Endometrial microvascular endothelial cells (primary cell): Measurements from ENCODE around the gene CCDC159. TPM values are rescaled to one million over a fixed set of nuclear protein-coding genes. Genes with fewer than 3 reads are reported as not detected.
"Not testable (repeated sequence)": the region's sequence is repeated elsewhere in the genome, so short reads cannot be mapped to it uniquely, and the experiment has no call there.

Experiments used
- in situ Hi-C: cut with HindIII; loops from 2 replicates; pipeline ENCODE4 v1.10.0; 2017; ENCODE audit warnings: low sequenced_read_pairs, low pct_unique_long_range_greater_than_20kb; ENCODE audit errors: inconsistent ontology term
- total RNA-seq: library from RNA; depleted of rRNA; stranded (reverse); fragments of >200 nt; gene quantifications from one replicate; pipeline ENCODE4 v1.2.3, GENCODE V29; 2015; ENCODE audit errors: inconsistent ontology term

Gene CCDC159
- total RNA-seq, 1 donor from 2014 or later = 34.7 TPM

DNA sequence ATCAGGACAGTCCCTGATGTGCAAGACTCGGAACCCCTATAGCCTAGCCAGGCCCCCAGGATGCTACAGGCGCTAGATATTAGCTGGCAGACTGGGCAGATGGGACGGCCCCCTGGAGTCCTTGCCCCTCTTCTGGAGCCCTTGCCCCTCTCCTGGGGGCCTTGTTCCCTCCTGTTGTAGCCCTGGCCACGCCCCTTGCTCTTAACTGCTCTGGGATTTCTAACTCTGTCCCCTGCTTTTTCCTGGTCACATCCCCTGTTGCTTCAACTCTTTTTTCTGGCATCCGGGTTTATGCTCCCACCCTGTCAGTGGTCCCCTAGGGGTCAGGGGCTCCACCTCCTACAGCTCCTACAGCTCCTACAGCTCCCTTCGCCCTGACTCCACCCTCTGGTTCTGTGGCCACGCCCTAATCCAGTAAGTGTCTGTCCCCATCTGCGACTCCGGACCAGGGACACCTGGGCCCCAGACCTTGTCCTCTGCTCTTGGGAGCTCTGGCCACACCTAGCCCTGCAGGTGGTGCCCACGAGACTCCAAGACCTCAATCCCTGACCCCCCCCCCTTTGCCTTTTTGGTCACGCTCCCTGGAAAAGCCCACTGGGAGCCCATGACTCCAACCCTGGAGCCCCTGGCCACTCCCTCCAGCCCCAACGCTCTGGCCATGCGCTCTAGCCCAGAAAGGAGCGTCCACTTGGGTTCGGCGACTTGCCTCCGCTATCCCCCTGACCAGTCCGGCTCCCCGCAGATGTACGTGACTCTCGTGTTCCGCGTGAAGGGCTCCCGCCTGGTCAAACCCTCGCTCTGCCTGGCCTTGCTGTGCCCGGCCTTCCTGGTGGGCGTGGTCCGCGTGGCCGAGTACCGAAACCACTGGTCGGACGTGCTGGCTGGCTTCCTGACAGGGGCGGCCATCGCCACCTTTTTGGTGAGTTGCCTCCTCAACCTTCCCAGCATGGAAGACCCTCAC lies 15.7 kb downstream of the CCDC159 start:
- in situ Hi-C loops = no loop called here

DNA sequence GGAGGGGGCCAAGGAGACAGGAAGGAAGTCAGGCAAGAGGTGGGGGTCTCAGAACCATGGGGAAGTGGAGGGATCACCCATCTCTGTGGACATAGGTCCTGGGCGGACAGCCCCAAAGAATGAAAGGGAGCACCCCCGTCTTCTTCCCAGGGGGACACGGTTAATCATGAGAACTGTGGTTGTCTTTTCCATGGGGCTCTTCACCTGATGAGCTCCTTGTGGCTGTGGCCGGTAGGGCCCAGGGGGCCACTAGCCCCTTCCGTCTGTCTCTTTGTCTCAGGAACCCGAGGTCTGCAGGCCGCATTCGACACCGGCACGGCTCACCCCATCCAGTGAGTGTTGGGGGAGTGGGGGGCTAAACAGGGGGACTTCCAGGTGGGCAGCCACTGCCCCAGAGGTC lies 17.6 kb downstream of the CCDC159 start:
- in situ Hi-C loops = no loop called here

DNA sequence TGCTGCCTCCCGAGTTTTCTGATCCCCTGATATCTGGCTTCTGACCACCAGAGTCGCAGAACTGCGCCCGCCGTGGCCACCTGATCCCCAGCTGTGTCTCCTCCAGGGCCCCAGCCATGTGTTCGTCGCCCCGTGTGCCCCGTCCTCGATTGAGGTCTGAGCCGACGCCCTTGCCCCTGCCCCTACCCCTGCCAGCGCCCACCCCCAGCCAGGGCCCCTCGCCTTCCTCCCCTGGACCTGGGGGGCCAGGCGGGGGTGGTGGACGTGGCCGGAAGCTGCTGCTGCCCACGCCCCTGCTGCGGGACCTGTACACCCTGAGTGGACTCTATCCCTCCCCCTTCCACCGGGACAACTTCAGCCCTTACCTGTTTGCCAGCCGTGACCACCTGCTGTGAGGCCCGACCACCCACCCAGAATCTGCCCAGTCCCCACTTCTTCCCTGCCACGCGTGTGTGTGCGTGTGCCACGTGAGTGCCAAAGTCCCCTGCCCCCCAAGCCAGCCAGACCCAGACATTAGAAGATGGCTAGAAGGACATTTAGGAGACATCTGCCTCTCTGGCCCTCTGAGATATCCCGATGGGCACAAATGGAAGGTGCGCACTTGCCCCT lies 18.1 kb downstream of the CCDC159 start:
- in situ Hi-C loops = no loop called here

DNA sequence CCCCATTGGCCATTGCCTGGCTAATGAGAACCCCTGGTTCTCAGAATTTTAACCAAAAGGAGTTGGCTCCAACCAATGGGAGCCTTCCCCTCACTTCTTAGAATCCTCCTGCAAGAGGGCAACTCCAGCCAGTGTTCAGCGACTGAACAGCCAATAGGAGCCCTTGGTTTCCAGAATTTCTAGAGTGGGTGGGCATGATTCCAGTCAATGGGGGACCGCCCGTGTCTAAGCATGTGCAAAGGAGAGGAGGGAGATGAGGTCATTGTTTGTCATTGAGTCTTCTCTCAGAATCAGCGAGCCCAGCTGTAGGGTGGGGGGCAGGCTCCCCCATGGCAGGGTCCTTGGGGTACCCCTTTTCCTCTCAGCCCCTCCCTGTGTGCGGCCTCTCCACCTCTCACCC lies 18.6 kb downstream of the CCDC159 start:
- in situ Hi-C loops = no loop called here

DNA sequence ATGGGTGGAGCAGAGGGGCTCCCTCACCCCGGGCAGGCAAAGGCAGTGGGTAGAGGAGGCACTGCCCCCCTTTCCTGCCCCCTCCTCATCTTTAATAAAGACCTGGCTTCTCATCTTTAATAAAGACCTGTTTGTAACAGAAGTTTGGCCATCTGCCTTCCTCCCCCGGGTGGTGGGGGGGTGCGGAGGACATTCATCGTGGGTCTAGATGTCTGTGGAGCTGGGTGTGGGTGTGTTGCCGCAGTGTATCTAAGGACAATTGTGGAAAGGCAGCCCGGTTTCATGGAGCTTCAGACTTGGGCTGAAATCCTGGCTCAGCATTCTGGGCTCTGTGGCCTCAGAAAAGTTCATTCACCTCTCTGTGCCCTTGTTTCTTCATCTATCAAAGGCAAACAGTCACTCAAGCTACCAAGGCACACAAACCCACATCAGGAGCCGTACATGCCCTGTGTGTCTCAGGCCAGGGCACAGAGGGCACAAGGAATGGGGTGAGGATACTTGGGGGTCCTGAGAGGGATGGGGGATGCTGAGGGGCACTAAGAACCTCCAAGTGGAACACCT lies 19.3 kb downstream of the CCDC159 start:
- in situ Hi-C loops = no loop called here

DNA sequence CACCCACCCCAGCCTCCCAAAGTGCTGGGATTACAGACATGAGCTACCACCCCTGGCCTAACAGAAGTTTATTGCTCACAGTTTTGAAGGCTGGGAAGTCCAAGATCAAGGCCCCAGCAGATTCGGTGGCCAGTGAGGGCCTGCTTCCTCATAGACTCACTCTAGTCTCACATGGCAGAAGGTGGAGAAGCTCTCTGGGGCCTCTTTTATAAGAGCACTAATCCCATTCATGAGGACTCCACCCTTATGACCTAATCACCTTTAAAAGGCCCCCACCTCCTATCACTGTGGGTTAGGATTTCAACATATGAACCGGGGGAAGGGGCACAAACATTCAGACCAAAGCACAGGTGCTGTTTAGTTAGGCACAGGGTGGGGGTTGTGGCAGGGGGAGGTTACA lies 21.2 kb downstream of the CCDC159 start:
- in situ Hi-C loops = no loop called here

DNA sequence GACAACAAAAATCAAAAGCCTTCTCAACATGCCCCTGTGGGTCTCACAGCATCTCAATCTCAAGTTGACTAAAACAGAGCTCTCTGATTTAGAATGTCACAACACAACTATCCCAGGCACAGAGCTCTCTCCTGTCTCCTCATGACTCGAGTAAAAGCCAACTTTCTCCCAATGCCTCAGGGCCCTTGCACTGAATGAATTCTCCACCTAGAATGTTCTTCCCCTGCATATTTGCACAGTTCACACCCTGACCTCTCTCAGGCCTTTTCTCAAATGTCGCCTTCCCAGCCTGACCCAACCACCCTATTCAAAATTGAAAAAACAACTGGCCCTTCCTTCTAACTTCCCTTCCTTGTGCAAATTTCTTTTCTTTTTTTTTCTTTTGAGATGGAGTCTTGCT lies 24.4 kb downstream of the CCDC159 start:
- in situ Hi-C loops = no loop called here

DNA sequence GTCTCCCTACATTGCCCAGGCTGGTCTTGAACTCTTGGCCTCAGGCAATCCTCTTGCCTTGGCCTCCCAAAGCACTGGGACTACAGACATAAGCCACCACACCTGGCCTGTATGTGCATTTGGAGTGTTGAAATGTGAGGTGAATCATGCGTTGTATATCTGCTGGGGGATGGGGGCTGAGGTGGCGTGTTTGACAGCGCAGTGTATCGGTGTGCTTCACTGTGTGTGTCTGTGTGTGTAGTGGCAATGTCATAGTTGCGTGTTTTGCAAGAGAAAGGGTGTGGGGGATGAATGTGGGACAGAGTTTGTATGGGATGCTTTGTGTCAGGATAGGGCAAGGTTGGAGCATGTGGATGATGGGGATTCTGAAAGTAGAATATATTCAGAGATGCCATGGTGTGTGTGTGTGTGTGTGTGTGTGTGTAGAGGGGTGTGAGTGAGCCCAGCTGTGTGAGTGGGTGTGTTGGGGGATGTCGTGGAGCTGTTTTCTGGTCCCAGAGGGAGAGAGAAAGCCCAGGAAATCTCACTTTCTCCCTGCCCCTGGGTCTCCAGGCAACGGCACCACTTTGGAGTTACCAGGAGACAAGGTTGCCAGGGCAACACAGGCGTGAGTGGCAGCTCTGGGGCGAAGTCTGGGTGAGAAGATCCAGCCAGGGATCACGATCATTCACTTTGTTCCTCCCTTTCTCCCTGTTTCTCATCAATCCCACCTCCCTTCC lies 27.0 kb downstream of the CCDC159 start:
- in situ Hi-C loops = no loop called here

DNA sequence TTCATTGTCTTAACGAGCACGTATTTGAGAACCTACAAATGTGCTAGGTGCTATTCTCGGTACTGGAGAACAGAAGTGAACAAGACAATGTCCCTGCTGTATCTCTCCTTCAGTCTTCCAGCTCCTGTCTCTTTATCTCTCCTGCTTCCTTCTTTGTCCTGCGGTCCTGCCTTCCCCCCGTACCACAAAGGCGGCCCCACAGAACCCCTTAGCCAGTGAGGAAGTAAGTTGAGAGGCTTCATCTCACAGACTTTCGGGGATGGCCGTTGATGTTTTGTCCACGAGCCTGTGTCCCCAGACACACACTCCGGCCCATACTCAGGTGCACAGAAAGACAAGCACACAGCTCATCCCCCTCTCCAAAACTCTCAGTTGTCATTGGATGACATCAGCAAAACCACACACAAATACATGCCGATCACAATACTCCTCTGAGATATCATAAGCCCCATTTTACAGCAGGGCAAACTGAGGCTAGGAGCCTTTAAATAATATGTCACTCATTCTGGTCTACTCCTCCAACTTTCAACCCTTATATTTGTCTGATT lies 27.6 kb downstream of the CCDC159 start:
- in situ Hi-C loops = no loop called here

DNA sequence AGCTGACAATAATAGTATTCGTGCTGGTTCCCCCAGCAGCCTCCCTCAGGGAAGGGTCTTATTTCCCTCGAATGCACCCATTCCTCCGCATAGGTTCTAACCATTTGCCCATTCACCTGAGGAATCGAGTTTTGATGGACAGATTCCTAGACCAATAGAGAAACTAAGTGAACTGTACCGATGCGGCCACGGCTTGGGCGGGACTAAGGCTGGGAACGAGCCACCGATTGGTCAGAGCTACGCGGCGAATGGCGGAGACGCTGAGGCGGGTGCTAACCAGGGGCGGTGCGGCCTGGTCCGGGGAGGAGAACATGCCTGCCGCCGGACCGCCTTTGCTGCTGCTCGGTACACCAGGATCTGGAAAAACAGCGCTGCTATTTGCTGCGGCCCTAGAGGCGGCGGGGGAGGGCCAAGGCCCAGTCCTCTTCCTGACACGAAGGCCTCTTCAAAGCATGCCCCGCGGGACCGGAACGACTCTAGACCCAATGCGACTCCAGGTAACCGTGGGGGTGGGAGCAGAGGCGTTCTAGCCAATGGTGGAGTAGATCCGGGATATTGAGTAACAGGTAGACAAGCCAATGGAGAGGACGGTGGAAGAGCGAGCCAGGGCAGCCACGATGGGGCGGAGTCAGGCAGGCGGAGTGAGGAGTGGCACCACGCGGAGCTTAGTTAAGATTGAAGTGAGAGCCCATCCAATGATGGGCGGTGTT lies 28.3 kb downstream of the CCDC159 start, which contains the start of gene SWSAP1:
Gene SWSAP1 (plus strand): TSS at position 234 of the 710 bp plus-strand sequence. CDS start 15 bp downstream, at position 249.
- in situ Hi-C loops = no loop called here

DNA sequence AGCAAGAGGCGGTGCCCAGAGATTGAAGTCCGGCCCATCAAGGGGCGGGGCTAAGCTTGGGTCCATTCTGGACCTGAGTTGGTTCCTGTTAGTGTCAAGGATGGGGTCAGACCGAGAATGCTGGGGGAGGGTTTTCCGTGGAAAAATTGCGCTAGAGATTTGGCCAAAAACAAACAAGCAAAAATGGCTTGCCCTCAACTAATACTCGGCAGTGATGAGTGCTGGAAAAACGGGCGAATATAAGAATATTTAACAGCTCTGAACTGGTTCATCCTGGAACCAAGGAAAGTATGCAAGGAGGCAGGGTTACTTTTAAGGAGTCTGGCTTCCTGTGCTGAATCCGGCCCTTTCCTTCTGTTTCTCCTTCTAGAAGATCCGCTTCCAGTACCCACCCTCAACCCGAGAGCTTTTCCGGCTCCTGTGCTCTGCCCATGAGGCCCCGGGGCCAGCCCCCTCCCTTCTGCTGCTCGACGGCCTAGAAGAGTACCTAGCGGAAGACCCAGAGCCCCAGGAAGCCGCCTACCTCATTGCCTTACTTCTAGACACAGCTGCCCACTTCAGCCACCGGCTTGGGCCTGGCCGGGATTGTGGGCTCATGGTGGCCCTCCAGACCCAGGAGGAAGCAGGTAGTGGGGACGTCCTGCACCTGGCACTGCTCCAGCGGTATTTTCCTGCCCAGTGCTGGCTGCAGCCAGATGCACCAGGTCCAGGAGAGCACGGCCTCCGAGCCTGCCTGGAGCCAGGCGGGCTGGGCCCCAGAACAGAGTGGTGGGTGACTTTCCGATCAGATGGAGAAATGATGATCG lies 29.0 kb downstream of the CCDC159 start:
- in situ Hi-C loops = no loop called here

DNA sequence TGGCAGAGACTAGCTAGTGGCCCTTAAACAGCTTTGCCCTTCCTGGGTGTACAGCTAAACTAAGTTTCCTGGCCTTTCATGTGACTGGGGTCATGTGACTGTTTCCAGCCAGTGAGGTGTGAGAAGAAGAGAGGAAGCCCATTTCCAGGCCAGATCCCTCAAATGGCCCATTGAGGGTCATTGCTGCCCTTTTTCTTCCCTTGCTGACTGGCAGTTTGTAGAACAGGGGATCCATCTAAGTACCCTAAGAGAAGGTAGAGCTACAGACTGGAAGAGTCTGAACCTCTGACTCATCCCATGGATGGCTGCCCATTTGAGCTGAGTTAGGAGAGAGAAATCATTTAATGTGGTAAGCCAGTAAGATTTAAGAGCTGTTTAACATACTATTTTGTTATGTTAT lies 30.9 kb downstream of the CCDC159 start:
- in situ Hi-C loops = no loop called here

DNA sequence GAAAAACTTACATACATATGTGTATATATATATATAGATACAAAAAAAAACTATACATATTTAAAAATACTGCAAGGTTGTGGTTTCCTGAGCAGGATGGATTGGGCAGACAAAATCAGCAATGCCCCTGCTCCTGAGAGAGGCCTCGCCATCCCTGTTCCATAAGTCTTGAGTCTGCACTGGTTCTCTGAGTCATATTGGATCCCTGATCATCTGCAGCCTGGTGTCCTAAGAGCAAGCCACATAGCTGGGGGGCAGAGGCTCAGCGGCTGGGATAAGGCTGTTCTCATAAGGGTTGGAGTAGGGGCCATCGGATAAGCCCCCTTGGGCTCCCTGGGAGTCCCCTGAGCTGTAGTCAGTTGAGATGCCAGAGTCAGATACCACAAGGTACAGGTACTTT lies 31.4 kb downstream of the CCDC159 start:
- in situ Hi-C loops = no loop called here

DNA sequence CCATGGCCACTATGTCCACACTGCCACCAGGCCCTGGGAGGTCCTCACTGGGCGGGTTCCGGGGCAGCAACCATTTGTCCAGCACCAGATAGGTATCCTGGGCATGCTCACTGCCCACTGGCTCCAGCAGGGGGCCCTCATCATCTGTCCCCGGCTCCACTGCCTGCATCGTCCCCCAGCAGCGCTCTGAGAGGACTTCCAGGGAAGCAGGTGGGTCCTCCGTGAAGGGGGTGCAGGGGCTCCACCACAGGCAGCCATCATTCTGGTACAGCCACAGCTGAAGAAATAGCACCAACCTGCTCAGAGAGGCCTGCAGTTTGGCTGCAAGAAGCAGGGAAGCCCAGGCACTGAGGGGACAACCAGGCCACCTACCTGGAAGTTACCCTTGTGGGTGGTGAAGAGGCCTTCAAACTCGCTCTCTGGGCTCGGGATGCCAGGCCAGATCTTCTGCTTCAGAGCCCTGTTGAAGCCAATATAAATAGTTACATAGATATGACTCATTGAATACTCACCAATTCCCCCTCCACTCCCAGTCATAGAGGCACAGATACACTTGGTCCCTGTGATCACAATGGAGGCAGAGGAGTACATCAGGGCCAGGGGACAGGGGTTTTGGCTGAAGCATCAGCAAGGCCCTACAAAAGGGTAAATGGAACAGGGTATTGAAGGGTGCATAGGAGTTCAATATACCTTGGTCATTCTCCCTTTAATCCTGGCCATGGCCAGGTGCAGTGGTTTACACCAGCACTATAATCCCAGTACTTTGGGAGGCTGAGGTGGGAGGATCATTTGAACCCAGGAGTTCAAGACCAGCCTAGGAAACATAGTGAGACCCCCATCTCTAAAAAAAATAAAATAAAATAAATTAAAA lies 32.2 kb downstream of the CCDC159 start:
- in situ Hi-C loops = no loop called here

DNA sequence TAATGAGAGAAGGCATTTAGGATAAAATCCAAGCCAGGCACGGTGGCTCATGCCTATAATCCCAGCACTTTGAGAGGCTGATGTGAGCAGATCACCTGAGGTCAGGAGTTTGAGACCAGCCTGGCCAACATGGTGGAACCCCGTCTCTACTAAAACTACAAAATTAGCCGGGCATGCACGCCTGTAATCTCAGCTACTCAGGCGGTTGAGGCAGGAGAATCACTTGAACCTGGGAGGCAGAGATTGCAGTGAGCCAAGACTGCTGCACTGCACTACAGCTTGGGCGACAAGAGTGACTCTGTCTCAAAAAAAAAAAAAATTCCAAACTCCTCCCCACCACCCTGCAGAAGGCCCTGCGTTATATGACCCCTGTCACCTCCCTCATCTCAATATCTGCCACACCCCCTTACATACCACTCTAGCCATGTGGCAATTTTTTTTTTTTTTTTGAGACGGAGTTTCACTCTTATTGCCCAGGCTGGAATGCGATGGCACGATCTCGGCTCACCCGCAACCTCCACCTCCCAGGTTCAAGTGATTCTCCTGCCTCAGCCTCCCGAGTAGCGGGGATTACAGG lies 33.0 kb downstream of the CCDC159 start:
- in situ Hi-C loops = not testable (repeated sequence)

DNA sequence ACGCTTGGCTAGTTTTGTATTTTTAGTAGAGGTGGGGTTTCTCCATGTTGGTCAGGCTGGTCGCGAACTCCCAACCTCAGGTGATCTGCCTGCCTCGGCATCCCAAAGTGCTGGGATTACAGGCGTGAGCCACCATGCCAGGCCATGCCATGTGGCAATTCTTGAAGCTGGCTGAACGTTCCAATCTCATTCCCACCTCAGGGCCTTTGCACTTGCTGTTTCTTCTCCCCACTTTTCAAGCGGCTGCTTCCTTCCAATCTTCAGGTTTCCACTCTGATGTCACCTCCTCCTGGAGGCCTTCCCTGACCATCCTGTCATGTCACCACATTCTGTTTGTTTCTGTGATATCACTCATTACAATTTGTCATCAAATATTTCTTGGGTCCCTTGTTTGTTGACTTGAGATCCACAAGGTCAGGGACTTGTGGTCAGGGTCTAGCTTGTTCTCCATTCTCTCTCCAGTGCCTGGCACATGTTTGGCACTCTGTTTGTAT lies 33.6 kb downstream of the CCDC159 start:
- in situ Hi-C loops = no loop called here
